Neuronal stem cell (in vitro differentiated cells): ENCODE results near the gene PREB.

ENCODE experiments used
- DNase-seq: peaks from one replicate; pipeline ENCODE4 v3.0.0-alpha.2; 2013; ENCODE audit warnings: low spot score
- H2AFZ ChIP-seq: one replicate; pipeline ENCODE4 v1.6.1; 2013; ENCODE audit warnings: mild to moderate bottlenecking, low read length, inconsistent platforms
- H2AK5ac ChIP-seq: 2 replicates; pipeline ENCODE4 v1.6.1; 2013; ENCODE audit warnings: low read depth, mild to moderate bottlenecking, inconsistent platforms, low read length, moderate library complexity, mixed read lengths
- H2BK120ac ChIP-seq: 2 replicates; pipeline ENCODE4 v1.6.1; 2013; ENCODE audit warnings: low read depth, mild to moderate bottlenecking, inconsistent platforms, low read length, moderate library complexity, mixed read lengths
- H2BK12ac ChIP-seq: one replicate; pipeline ENCODE4 v1.6.1; 2013; ENCODE audit warnings: low read length, inconsistent platforms
- H2BK15ac ChIP-seq: 2 replicates; pipeline ENCODE4 v1.6.1; 2013; ENCODE audit warnings: mild to moderate bottlenecking, low read length, inconsistent platforms, mixed read lengths
- H2BK5ac ChIP-seq: one replicate; pipeline ENCODE4 v1.6.1; 2013; ENCODE audit warnings: inconsistent platforms, mild to moderate bottlenecking, low read length, moderate library complexity
- H3K14ac ChIP-seq: one replicate; pipeline ENCODE4 v1.6.1; 2013; ENCODE audit warnings: low read length, inconsistent platforms
- H3K18ac ChIP-seq: 2 replicates; pipeline ENCODE4 v1.6.1; 2013; ENCODE audit warnings: low read length, inconsistent platforms
- H3K23ac ChIP-seq: 2 replicates; pipeline ENCODE4 v1.6.1; 2013; ENCODE audit warnings: low read depth, mild to moderate bottlenecking, mixed read lengths, low read length, inconsistent platforms; ENCODE audit not compliant: poor library complexity
- H3K27ac ChIP-seq: replicated peaks from 3 replicates; pipeline ENCODE4 v1.5.1; 2013; ENCODE audit warnings: low read length, inconsistent platforms
- H3K27me3 ChIP-seq, 3 experiments: 2 replicates each; pipeline ENCODE4 v1.6.1; 2013; ENCODE audit warnings: low read length in 3 of 3, mild to moderate bottlenecking in 2 of 3, inconsistent platforms in 1 of 3, low read depth in 1 of 3, mixed read lengths in 1 of 3, moderate library complexity in 1 of 3; ENCODE audit not compliant: control insufficient read depth in 3 of 3, insufficient read depth in 3 of 3
- H3K36me3 ChIP-seq, 2 donors: replicated peaks in 1 of 2; 2 replicates each; pipeline ENCODE4 v1.6.1; 2013; ENCODE audit warnings: low read length in 2 of 2; ENCODE audit not compliant: control insufficient read depth in 2 of 2, insufficient read depth in 2 of 2
- H3K4ac ChIP-seq: 2 replicates; pipeline ENCODE4 v1.6.1; 2013; ENCODE audit warnings: inconsistent platforms, mild to moderate bottlenecking, low read length, moderate library complexity
- H3K4me1 ChIP-seq, 2 donors: 1 replicate in 1 of 2; 2 replicates in 1 of 2; pipeline ENCODE4 v1.6.1; 2013; ENCODE audit warnings: low read length in 2 of 2, low read depth in 1 of 2; ENCODE audit not compliant: control insufficient read depth in 2 of 2, insufficient read depth in 1 of 2
- H3K4me2 ChIP-seq: one replicate; pipeline ENCODE4 v1.6.1; 2013; ENCODE audit warnings: mild to moderate bottlenecking, low read length, inconsistent platforms; ENCODE audit not compliant: insufficient read depth, poor library complexity, severe bottlenecking
- H3K4me3 ChIP-seq, 2 donors: 2 replicates each; pipeline ENCODE4 v1.5.1; 2013; ENCODE audit warnings: low read length in 2 of 2, mild to moderate bottlenecking in 2 of 2, inconsistent platforms in 1 of 2, moderate library complexity in 1 of 2
- H3K79me1 ChIP-seq: one replicate; pipeline ENCODE4 v1.6.1; 2013; ENCODE audit warnings: low read depth, mild to moderate bottlenecking, inconsistent platforms, low read length, moderate library complexity
- H3K9ac ChIP-seq: one replicate; pipeline ENCODE4 v1.6.1; 2013; ENCODE audit warnings: mild to moderate bottlenecking, low read depth, low read length, inconsistent platforms; ENCODE audit not compliant: poor library complexity
- H3K9me3 ChIP-seq, 2 donors: replicated peaks in 1 of 2; 2 replicates each; pipeline versions ENCODE3 to v1.6.1; 2013; ENCODE audit warnings: low read length in 2 of 2, mild to moderate bottlenecking in 2 of 2, inconsistent platforms in 1 of 2, low read depth in 1 of 2, mixed read lengths in 1 of 2, moderate library complexity in 1 of 2; ENCODE audit not compliant: control insufficient read depth in 2 of 2, insufficient read depth in 1 of 2
- H4K8ac ChIP-seq: one replicate; pipeline ENCODE4 v1.6.1; 2013; ENCODE audit warnings: low read depth, mild to moderate bottlenecking, inconsistent platforms, low read length, moderate library complexity
- H4K91ac ChIP-seq: one replicate; pipeline ENCODE4 v1.6.1; 2013; ENCODE audit warnings: low read length, low read depth, mild to moderate bottlenecking, inconsistent platforms; ENCODE audit not compliant: poor library complexity
- WGBS, 2 donors: extraction: QIAGEN DNeasy Blood & Tissue Kit; methylation state at CpG; one replicate each; pipeline ENCODE4 v1.1.7; 2013; ENCODE audit warnings: missing lambda C conversion rate in 2 of 2, mixed read lengths in 1 of 2; ENCODE audit not compliant: insufficient read length in 2 of 2, insufficient replicate concordance in 1 of 2; ENCODE audit errors: extremely low coverage in 2 of 2; 5-methylcytosine and 5-hydroxymethylcytosine counted together

The PREB gene

GRCh38 chr2:27145682-27146081 lies 11.2 kb upstream of the PREB start:
- no peak for DNase-seq
- Histone ChIP-seq H3K4me3 (no peak overlapping the region), H3K36me3 (no peaks in the 10 kb centered on the region), H4K91ac (no peak overlapping the region), H3K4me1 (no peaks in the 10 kb centered on the region), H3K18ac (no peak overlapping the region), H2AFZ (no peak overlapping the region), H2BK5ac (no peak overlapping the region), H2BK120ac (no peak overlapping the region), H3K9me3 (no peaks in the 10 kb centered on the region), H3K27me3 (peaks cover 0 to 34% (median 0%) of the 10 kb centered on the region in 3 experiments), H2BK12ac (no peak overlapping the region), H3K27ac (no peak overlapping the region), H3K4me2 (no peak overlapping the region), H3K23ac (no peak overlapping the region), H4K8ac (no peak overlapping the region), H2BK15ac (no peak overlapping the region), H2AK5ac (no peak overlapping the region), H3K4ac (no peak overlapping the region), H3K14ac (no peak overlapping the region), H3K79me1 (no peaks in the 10 kb centered on the region), H3K9ac (no peak overlapping the region)
- no CpG with 5 or more reads among the region's 2 CpGs for WGBS, 2 donors

DNA sequence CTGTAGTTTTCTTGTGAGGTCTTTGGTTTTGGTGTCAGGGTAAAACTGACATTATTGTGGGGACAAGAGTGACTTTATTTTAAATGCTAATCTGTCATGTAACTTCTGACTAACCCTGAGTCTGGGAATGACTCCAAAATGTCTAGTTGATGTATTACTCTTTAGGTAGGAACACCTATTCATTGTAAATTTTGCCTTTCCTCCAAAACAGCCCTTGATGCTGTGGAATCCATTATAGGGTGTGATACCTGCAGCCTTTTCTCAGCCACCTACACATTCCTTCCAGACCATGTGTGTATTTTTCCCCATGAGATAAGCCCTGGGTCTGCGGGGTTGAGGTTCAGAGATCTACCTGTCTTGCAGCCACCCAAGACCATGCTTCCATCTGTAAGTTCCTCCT lies 8.8 kb upstream of the PREB start:
- no peak overlapping the region for H3K18ac ChIP-seq
- no peak overlapping the region for H4K8ac ChIP-seq
- no peak overlapping the region for H2BK15ac ChIP-seq
- H3K27me3 ChIP-seq, result peaks cover 0 to 22% (median 0%) of the 10 kb centered on the region in 3 experiments
- H3K9ac ChIP-seq, result no peak overlapping the region
- WGBS, 2 donors, result no CpG with 5 or more reads among the region's 1 CpG
- H3K4me2 ChIP-seq, result no peak overlapping the region
- no peak for DNase-seq
- no peak overlapping the region for H3K14ac ChIP-seq
- H3K4me3 ChIP-seq, result no peak overlapping the region
- no peak overlapping the region for H2BK120ac ChIP-seq
- H3K79me1 ChIP-seq, result no peaks in the 10 kb centered on the region
- H2AK5ac ChIP-seq, result no peak overlapping the region
- no peak overlapping the region for H3K27ac ChIP-seq
- no peaks in the 10 kb centered on the region for H3K36me3 ChIP-seq
- H3K23ac ChIP-seq, result no peak overlapping the region
- H2AFZ ChIP-seq, result no peak overlapping the region
- no peak overlapping the region for H2BK12ac ChIP-seq
- H3K4ac ChIP-seq, result no peak overlapping the region
- H3K4me1 ChIP-seq, result no peaks in the 10 kb centered on the region
- H4K91ac ChIP-seq, result no peak overlapping the region
- H2BK5ac ChIP-seq, result no peak overlapping the region
- H3K9me3 ChIP-seq, result no peaks in the 10 kb centered on the region

- Histone ChIP-seq H3K27ac (no peak within 1 kb of the TSS), H3K4me2 (no peak within 1 kb of the TSS), H3K9me3 (no peaks in the 10 kb centered on the region), H3K79me1 (no peaks in the 10 kb centered on the region), H3K27me3 (peaks cover 0 to 30% (median 0%) of the 10 kb centered on the region in 3 experiments), H3K9ac (no peak within 1 kb of the TSS), H3K14ac (no peak within 1 kb of the TSS), H2AK5ac (no peak within 1 kb of the TSS), H3K4me1 (no peaks in the 10 kb centered on the region), H3K18ac (no peak within 1 kb of the TSS), H2BK5ac (no peak within 1 kb of the TSS), H4K91ac (no peak within 1 kb of the TSS), H4K8ac (no peak within 1 kb of the TSS), H3K4me3 (no peak within 1 kb of the TSS), H3K4ac (no peak within 1 kb of the TSS), H2BK120ac (no peak within 1 kb of the TSS), H2BK12ac (peak within 1 kb of the TSS; percentile 31), H3K36me3 (no peaks in the 10 kb centered on the region), H2AFZ (peak within 1 kb of the TSS; percentile 29), H3K23ac (no peak within 1 kb of the TSS), H2BK15ac (peak within 1 kb of the TSS; percentile 71)
- no CpG with 5 or more reads among the region's 4 CpGs for WGBS, 2 donors
- no peak for DNase-seq
Observed at GRCh38 chr2:27139310-27139709, 4.9 kb upstream of the PREB start, which contains the start of gene PRR30. TSS of gene PRR30 (minus strand) at chr2:27139410. CDS start at chr2:27138329, 1,081 bp downstream.

DNA sequence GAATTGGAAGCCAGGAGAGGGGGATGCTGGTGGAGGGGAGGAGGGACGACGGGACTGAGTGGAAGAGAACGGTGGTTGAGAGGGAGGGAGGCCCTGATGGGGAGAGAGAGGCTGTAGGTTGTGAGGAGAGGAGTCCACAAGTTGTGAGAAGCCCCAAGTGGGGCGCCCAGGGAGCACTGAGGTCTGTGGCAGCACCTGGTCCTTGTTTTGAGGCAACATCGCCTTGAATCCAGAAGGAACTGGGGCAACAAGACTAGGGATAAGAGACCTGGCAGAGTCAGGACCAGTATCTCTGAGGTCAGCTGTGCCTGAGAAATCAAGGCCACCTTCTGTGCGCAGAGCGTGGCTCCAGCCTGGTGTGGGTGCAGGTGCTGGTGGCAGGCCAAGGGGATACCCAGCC lies 3.7 kb upstream of the PREB start:
- peaks cover under 1 to 2% of the 10 kb centered on the region in 2 donors for H3K36me3 ChIP-seq
- no peak overlapping the region for H3K4me2 ChIP-seq
- no CpG with 5 or more reads among the region's 7 CpGs for WGBS, 2 donors
- H2BK12ac ChIP-seq, result peak overlapping the region; percentile 53
- H4K91ac ChIP-seq, result no peak overlapping the region
- H3K4me1 ChIP-seq, result peaks cover 5 to 6% of the 10 kb centered on the region in 2 donors
- H2AK5ac ChIP-seq, result peak overlapping the region; percentile 37
- H3K27me3 ChIP-seq, result peaks cover 0 to 30% (median 0%) of the 10 kb centered on the region in 3 experiments
- H4K8ac ChIP-seq, result no peak overlapping the region
- no peak overlapping the region for H3K27ac ChIP-seq
- no peak overlapping the region for H3K4ac ChIP-seq
- H2BK120ac ChIP-seq, result no peak overlapping the region
- no peak overlapping the region for H3K4me3 ChIP-seq
- DNase-seq, result no peak
- no peaks in the 10 kb centered on the region for H3K9me3 ChIP-seq
- H3K14ac ChIP-seq, result no peak overlapping the region
- H2BK15ac ChIP-seq, result peak overlapping the region; percentile 71
- no peak overlapping the region for H2BK5ac ChIP-seq
- H3K23ac ChIP-seq, result no peak overlapping the region
- H3K9ac ChIP-seq, result no peak overlapping the region
- peak overlapping the region; percentile 29 for H2AFZ ChIP-seq
- H3K79me1 ChIP-seq, result peaks cover 2% of the 10 kb centered on the region
- H3K18ac ChIP-seq, result no peak overlapping the region
